ENCODE data around the gene TECTA. TPM values are rescaled to one million over a fixed set of nuclear protein-coding genes. Genes with fewer than 3 reads are reported as not detected.

The TECTA gene
- total and polyA plus RNA-seq, 2 of the 8 experiments (the other 6 are each of a cell fraction or from before 2014, with no cell fraction given): 0.59 to 1.0 TPM

DNA sequence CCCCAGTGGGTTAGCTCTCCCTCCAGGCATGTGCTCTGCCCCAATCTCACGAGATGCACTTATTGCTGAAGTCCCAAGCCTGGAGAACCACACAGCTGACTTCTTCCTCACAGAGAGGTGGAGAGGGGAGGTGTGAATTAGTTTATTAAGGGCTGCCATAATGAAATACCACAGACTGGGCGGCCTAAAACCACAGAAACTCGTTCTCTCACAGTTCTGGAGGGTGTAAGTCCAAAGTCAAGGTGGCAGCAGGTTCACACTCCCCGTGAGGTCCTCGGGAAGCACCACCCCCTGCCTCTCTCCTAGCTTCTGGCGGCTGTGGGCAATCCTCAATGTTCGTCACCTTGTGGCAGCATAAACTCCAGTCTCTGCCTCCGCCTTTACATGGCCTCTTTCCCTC, 39.3 kb downstream of the TECTA start (continued):
- no peak for TF ChIP-seq SUZ12 (IDR thresholded peaks at IDR 0.05; ENCODE audit: low read length)
- no peak for TF ChIP-seq CHD2 (IDR thresholded peaks at IDR 0.05; ENCODE audit: low read length)

Measured in H1 (cell line).